Transverse colon (tissue), 4 donors: ENCODE measurements around the gene TNFRSF11A. TPM values are rescaled to one million over a fixed set of nuclear protein-coding genes. Genes with fewer than 3 reads are reported as not detected.

Experiments used
- DNase-seq: peaks from one replicate; pipeline ENCODE4 v3.0.0-alpha.2; 2019
- H3K27ac ChIP-seq, 4 donors: fragments of 200-600 bp; sonication (generic); 2 replicates each; pipeline ENCODE4 v1.5.1; 2016 to 2018; ENCODE audit warnings: inconsistent platforms in 4 of 4
- H3K27me3 ChIP-seq: fragments of 200-600 bp; sonication (generic); 2 replicates; pipeline ENCODE4 v1.5.1; 2017; ENCODE audit warnings: inconsistent platforms
- H3K36me3 ChIP-seq, 4 donors: fragments of 200-600 bp; sonication (generic); 2 replicates each; pipeline ENCODE4 v1.5.1; 2017 to 2019; ENCODE audit warnings: inconsistent platforms in 4 of 4
- H3K4me1 ChIP-seq, 4 donors: fragments of 200-600 bp; sonication (generic); 2 replicates each; pipeline ENCODE4 v1.5.1; 2017 to 2020; ENCODE audit warnings: inconsistent platforms in 4 of 4
- H3K4me3 ChIP-seq, 4 donors: fragments of 200-600 bp; sonication (generic); 1 replicate in 1 of 4; 2 replicates in 3 of 4; pipeline versions ENCODE4 v1.5.1 to v1.6.1; 2017 to 2019; ENCODE audit warnings: inconsistent platforms in 4 of 4
- H3K9me3 ChIP-seq, 2 donors: fragments of 200-600 bp; sonication (generic); 2 replicates each; pipeline ENCODE4 v1.5.1; 2017 to 2019; ENCODE audit warnings: inconsistent platforms in 2 of 2
- CTCF ChIP-seq, 5 experiments: fragments of 200-600 bp in 3 of 5; fragments of 450-650 bp in 2 of 5; sonication (generic) in 3 of 5; IDR thresholded peaks; 1 replicate in 2 of 5; 2 replicates in 3 of 5; pipeline ENCODE4 v1.5.1; 2016 to 2017; ENCODE audit warnings: antibody characterized with exemption in 5 of 5, inconsistent platforms in 3 of 5, mild to moderate bottlenecking in 2 of 5, moderate library complexity in 1 of 5
- EP300 ChIP-seq: sonication (generic); formaldehyde crosslinking; IDR thresholded peaks from one replicate; pipeline ENCODE4 v1.6.1; 2017; ENCODE audit warnings: antibody characterized with exemption, low read depth
- POLR2A ChIP-seq: fragments of 450-650 bp; IDR thresholded peaks from one replicate; pipeline ENCODE4 v1.6.1; 2016; ENCODE audit warnings: antibody characterized with exemption, mild to moderate bottlenecking, moderate library complexity
- POLR2AphosphoS5 ChIP-seq, 3 donors: sonication (generic); formaldehyde crosslinking; IDR thresholded peaks; one replicate each; pipeline ENCODE4 v1.6.1; 2016; ENCODE audit warnings: antibody characterized with exemption in 3 of 3
- whole genome bisulfite sequencing, 2 donors: methylation state at CpG; one replicate each; pipeline ENCODE4 v1.1.5; 2018; ENCODE audit warnings: low coverage in 1 of 2; 5-methylcytosine and 5-hydroxymethylcytosine counted together
- in situ Hi-C, 4 donors: fragments of 200-750 bp; cut with MboI; loops; one replicate each; pipeline versions ENCODE4 v1.15.0 to v1.15.1; 2017; ENCODE audit warnings: low sequenced_read_pairs in 3 of 4, low pct_ligation_motif_present in 1 of 4, low pct_unique_long_range_greater_than_20kb in 1 of 4
- intact Hi-C: fragments of 100-400 bp; cut with DNase I; formaldehyde crosslinking; loops from one replicate; pipeline ENCODE4 v1.15.1; 2023; ENCODE audit warnings: low total_unique reads
- total RNA-seq, 4 donors: library from RNA; depleted of rRNA; stranded (reverse); fragments of >200 nt; gene quantifications; one replicate each; pipeline ENCODE4 v1.1.0, GENCODE V29; 2016

The TNFRSF11A gene
- total RNA-seq, 4 donors from 2014 or later = 23.9 to 59.9 (median 31.6) TPM

GRCh38 chr18:62325806-62326645 is 916 bp downstream of the TNFRSF11A start:
- no peaks in the 10 kb centered on the region for H3K36me3 ChIP-seq
- WGBS, 2 donors = 4 to 7% methylated on average over 15 to 44 of the region's 45 CpGs
- no peaks in the 10 kb centered on the region for H3K9me3 ChIP-seq
- in situ Hi-C loops = no loop called here
- DNase-seq = peak; percentile 34
- intact Hi-C loops = no loop called here
- peak overlapping the region; percentile 55 to 83 (median 82) for H3K27ac ChIP-seq
- H3K4me1 ChIP-seq = peaks cover 10 to 67% (median 51%) of the 10 kb centered on the region in 4 donors
- H3K27me3 ChIP-seq = peaks cover 66% of the 10 kb centered on the region
- H3K4me3 ChIP-seq = peak overlapping the region; percentile 36 to 59 (median 56)
- TF ChIP-seq POLR2A (no peak), EP300 (no peak), CTCF (IDR thresholded peaks at IDR 0.05) (no peak), POLR2AphosphoS5 (IDR thresholded peaks at IDR 0.05) (no peak)

DNA sequence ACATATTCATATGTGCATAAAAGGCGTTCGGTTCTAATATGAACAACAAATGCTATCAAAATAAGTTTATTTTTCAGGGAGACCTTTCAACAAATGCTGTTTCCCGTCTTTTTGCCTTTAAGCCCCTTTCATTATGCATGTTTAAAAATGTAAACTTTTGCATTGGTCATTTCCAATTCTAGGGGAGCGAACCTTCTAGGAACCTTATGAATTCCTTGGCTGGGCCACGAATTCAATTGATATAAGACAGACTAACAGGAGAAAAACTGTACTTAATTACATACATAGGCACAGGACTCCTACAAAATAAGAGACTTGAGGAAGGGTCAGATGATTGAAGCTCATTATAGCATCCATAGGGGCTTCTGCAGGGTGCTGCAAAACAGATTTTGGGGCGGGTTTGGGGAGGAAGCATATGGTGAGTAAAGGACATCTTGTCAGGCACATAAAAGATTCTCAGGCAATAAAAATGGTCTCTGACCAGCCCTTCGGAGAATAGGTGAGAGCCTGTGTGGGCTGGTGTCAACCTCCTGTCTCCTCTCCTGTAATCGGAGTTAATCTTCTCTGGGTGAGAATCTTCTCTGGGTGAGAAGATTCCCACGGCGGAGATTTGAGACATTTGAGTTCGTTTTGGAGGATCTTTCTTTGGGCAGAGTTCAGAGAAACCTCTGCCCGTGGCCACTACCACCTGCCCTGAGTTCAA is 1.7 kb downstream of the TNFRSF11A start:
- peaks cover 10 to 75% (median 54%) of the 10 kb centered on the region in 4 donors for H3K4me1 ChIP-seq
- H3K27ac ChIP-seq = peak overlapping the region; percentile 80 to 83 (median 82)
- intact Hi-C loops = no loop called here

DNA sequence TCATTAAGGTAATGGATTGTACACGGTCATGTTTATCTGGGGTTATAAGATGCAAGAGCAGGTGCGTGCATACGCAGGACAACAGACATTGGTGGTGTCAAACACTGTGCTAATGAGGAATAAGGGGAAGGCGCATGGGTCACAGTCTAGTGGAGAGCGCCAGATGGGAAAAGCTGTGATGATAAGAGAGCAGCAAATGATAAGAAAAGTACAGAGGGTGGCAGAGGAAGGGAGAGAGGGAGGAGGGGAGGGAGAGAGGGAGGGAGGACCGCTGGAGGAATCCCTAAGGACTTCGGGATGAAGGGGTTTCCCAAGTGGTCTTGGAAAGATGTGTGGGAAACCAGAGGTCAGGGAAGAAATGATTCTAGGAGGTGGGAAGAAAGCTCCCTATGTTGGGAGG is 2.9 kb downstream of the TNFRSF11A start:
- peaks cover 66% of the 10 kb centered on the region for H3K27me3 ChIP-seq
- in situ Hi-C loops = no loop called here

More for the DNA sequence above, 1.7 kb downstream of the TNFRSF11A start:
- in situ Hi-C loops = no loop called here
- TF ChIP-seq POLR2AphosphoS5 (IDR thresholded peaks at IDR 0.05) (no peak), EP300 (no peak), CTCF (IDR thresholded peaks at IDR 0.05) (no peak), POLR2A (no peak)
- Histone ChIP-seq H3K36me3 (no peaks in the 10 kb centered on the region), H3K4me3 (peak overlapping the region in 3 of 4 donors; percentile 53 to 59 (median 58)), H3K27me3 (peaks cover 66% of the 10 kb centered on the region), H3K9me3 (no peaks in the 10 kb centered on the region)
- no peak for DNase-seq
- WGBS, 2 donors = 24 to 40% methylated on average over 8 to 12 of the region's 12 CpGs

DNA sequence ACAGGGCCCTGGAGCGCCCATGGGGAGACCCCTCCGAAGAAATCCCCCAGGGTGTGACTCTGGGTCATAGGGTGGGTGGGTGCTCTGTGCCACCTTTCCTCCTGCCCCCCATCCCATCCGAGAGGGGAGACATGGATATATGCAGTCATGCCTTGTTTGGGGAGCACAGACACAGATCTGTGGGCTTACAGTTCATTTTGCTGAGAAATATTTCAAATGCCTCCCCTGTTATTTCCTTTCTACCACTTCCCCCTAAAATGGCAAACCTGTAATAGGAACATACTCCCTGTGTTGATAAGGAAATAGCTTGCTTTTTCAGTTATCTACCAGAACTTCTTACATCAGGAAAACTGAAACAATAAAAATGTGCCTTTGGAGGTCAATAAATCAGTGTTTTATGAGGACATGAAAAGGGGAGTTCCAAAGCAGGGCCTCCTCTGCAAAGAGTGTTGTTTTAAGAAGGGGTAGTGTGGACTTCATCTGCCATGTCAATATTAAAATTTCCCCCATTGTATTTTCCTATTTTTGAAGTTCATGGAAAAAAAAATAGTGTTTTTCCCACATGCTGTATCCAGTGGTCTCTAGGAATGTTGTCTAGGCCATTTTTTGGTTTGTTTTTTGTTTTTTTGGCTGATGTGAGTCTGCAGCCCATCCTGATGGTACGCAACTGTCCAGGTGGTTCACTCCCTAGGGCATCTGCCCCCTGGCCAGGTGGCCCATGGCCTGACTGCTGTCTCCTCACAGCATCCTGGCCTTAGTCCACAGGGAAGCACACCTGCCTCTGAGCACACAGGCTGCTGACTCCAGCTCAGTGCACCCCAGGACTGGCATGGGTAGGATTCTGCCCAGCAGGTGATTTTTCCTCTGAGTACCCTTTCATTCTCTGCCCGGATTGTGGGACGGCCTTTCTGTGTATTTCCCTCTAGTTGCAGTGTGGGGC is 3.7 kb downstream of the TNFRSF11A start:
- WGBS, 2 donors = 40 to 48% methylated on average over 1 to 6 of the region's 6 CpGs
- in situ Hi-C loops (no loop called here), intact Hi-C loops (no loop called here)
- Histone ChIP-seq H3K4me1 (peaks cover 10 to 83% (median 57%) of the 10 kb centered on the region in 4 donors), H3K4me3 (peak overlapping the region in 1 of 4 donors; percentile 0), H3K36me3 (no peaks in the 10 kb centered on the region), H3K27ac (peak overlapping the region; percentile 80 to 83 (median 82)), H3K27me3 (peaks cover 66% of the 10 kb centered on the region), H3K9me3 (no peaks in the 10 kb centered on the region)
- no peak for DNase-seq
- TF ChIP-seq EP300 (no peak), CTCF (IDR thresholded peaks at IDR 0.05) (no peak), POLR2A (no peak), POLR2AphosphoS5 (IDR thresholded peaks at IDR 0.05) (no peak)

More for the DNA sequence above, 2.9 kb downstream of the TNFRSF11A start:
- peak; percentile 33 for DNase-seq
- intact Hi-C loops = no loop called here
- H3K36me3 ChIP-seq = no peaks in the 10 kb centered on the region
- H3K4me1 ChIP-seq = peaks cover 10 to 81% (median 55%) of the 10 kb centered on the region in 4 donors
- peak overlapping the region in 2 of 4 donors; percentile 58 to 59 for H3K4me3 ChIP-seq
- peak overlapping the region; percentile 80 to 83 (median 82) for H3K27ac ChIP-seq
- 49 to 52% methylated on average over 7 of the region's 7 CpGs for WGBS, 2 donors
- TF ChIP-seq POLR2A (no peak), POLR2AphosphoS5 (IDR thresholded peaks at IDR 0.05) (peak in 2 of 3 donors; percentile 10 to 36)
- no peaks in the 10 kb centered on the region for H3K9me3 ChIP-seq
